Thyroid gland (tissue), 4 donors: ENCODE measurements around the gene RAB1B.

ENCODE experiments used
- POLR2A ChIP-seq, 2 donors: fragments of 450-650 bp; IDR thresholded peaks; one replicate each; pipeline ENCODE4 v1.6.1; 2017; ENCODE audit warnings: antibody characterized with exemption in 2 of 2, mild to moderate bottlenecking in 2 of 2, moderate library complexity in 1 of 2
- TF ChIP-seq, protein P1 (sequence below), 6 experiments: fragments of 200-600 bp in 3 of 6; fragments of 450-650 bp in 3 of 6; sonication (generic) in 3 of 6; IDR thresholded peaks; one replicate each; pipeline ENCODE4 v1.5.1; 2016 to 2019; ENCODE audit warnings: antibody characterized with exemption in 6 of 6, mild to moderate bottlenecking in 2 of 6, inconsistent platforms in 1 of 6, moderate library complexity in 1 of 6

DNA sequence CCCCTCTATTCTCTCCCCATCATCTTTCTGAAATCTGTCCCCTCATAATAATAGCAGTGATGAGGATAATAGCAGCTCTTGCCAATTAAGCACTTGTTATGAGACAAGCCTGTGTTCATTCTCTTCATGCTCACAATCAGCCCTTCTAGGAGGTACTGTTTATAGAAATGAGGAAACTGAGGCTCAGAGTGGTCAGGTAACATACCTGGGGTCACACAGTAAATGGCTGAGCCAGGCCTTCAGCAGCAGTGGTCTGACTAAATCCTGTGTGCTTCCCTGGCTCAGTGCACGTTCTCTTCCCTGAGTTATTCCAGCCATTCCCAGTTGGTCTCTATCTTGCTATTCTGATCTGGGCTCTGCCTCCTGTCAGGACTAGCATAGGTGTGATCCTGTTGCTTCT lies 5.8 kb downstream of the RAB1B start:
- TF ChIP-seq, protein P1, sequence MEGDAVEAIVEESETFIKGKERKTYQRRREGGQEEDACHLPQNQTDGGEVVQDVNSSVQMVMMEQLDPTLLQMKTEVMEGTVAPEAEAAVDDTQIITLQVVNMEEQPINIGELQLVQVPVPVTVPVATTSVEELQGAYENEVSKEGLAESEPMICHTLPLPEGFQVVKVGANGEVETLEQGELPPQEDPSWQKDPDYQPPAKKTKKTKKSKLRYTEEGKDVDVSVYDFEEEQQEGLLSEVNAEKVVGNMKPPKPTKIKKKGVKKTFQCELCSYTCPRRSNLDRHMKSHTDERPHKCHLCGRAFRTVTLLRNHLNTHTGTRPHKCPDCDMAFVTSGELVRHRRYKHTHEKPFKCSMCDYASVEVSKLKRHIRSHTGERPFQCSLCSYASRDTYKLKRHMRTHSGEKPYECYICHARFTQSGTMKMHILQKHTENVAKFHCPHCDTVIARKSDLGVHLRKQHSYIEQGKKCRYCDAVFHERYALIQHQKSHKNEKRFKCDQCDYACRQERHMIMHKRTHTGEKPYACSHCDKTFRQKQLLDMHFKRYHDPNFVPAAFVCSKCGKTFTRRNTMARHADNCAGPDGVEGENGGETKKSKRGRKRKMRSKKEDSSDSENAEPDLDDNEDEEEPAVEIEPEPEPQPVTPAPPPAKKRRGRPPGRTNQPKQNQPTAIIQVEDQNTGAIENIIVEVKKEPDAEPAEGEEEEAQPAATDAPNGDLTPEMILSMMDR (IDR thresholded peaks at IDR 0.05) = no peak
- TF ChIP-seq POLR2A (IDR thresholded peaks at IDR 0.05) = no peak
